SK-N-SH (cell line): ENCODE results near the gene CFAP43. TPM values are rescaled to one million over a fixed set of nuclear protein-coding genes. Genes with fewer than 3 reads are reported as not detected.

Source experiments
- CTCF ChIA-PET: fragments of 300-600, 350-600 bp; formaldehyde crosslinking; extraction: SDS; loops from one replicate; lab custom pipeline; 2021; lab: Yijun Ruan, JAX
- POLR2A ChIA-PET: fragments of 350-600 bp; sonication (Branson Sonifier 250); formaldehyde crosslinking; extraction: SDS; loops from one replicate; lab custom pipeline; 2020; ENCODE audit warnings: antibody characterized with exemption, inconsistent platforms; lab: Yijun Ruan, JAX
- DNase-seq: peaks from one replicate; pipeline ENCODE4 v3.0.0; 2012
- H2AFZ ChIP-seq: fragments of 200-600 bp; sonication (generic); 2 replicates; pipeline ENCODE4 v1.8.1; 2016; ENCODE audit warnings: antibody characterized with exemption, mild to moderate bottlenecking, low read depth
- H3F3A ChIP-seq: fragments of 200-600 bp; sonication (generic); replicated peaks from 2 replicates; pipeline ENCODE3; 2016; ENCODE audit warnings: antibody characterized with exemption, mild to moderate bottlenecking; ENCODE audit not compliant: insufficient read depth
- H3K27ac ChIP-seq, 2 experiments: fragments of 200-500 bp in 1 of 2; fragments of 200-600 bp in 1 of 2; sonication (Bioruptor generic) in 1 of 2; sonication (generic), shearing (Covaris generic) in 1 of 2; 2 replicates each; pipeline versions ENCODE4 v1.5.1 to v1.6.1; 2014 to 2016; ENCODE audit warnings: low read depth in 2 of 2, inconsistent platforms in 1 of 2, low read length in 1 of 2, mild to moderate bottlenecking in 1 of 2, mixed read lengths in 1 of 2
- H3K27me3 ChIP-seq: fragments of 200-600 bp; sonication (generic), shearing (Covaris generic); 2 replicates; pipeline ENCODE4 v1.6.1; 2016; ENCODE audit warnings: mixed run types; ENCODE audit not compliant: insufficient read depth
- H3K36me3 ChIP-seq, 2 experiments: fragments of 200-500 bp in 1 of 2; fragments of 200-600 bp in 1 of 2; sonication (Bioruptor generic) in 1 of 2; sonication (generic) in 1 of 2; replicated peaks in 1 of 2; 2 replicates each; pipeline versions ENCODE3 to v1.5.1; 2014 to 2016; ENCODE audit warnings: low read length in 1 of 2, mild to moderate bottlenecking in 1 of 2; ENCODE audit not compliant: insufficient read depth in 2 of 2, control insufficient read depth in 1 of 2
- H3K4me1 ChIP-seq, 2 experiments: fragments of 200-500 bp in 1 of 2; fragments of 200-600 bp in 1 of 2; sonication (Bioruptor generic) in 1 of 2; sonication (generic), shearing (Covaris generic) in 1 of 2; 2 replicates each; pipeline versions ENCODE4 v1.5.1 to v1.6.1; 2014 to 2016; ENCODE audit warnings: low read depth in 1 of 2, low read length in 1 of 2, mixed run types in 1 of 2; ENCODE audit not compliant: insufficient read depth in 2 of 2, control insufficient read depth in 1 of 2
- H3K4me2 ChIP-seq: fragments of 200-600 bp; sonication (generic), shearing (Covaris generic); 2 replicates; pipeline ENCODE4 v1.6.1; 2017; ENCODE audit warnings: mixed run types
- H3K4me3 ChIP-seq, 2 experiments: fragments of 200-500 bp in 1 of 2; fragments of 200-600 bp in 1 of 2; sonication (Bioruptor generic) in 1 of 2; sonication (generic), shearing (Covaris generic) in 1 of 2; 2 replicates each; pipeline versions ENCODE4 v1.5.1 to v1.8.1; 2014 to 2016; ENCODE audit warnings: low read depth in 2 of 2, inconsistent platforms in 1 of 2, low read length in 1 of 2, mild to moderate bottlenecking in 1 of 2, mixed read lengths in 1 of 2, moderate library complexity in 1 of 2
- H3K79me2 ChIP-seq: fragments of 200-600 bp; sonication (generic); 2 replicates; pipeline ENCODE4 v1.8.1; 2017; ENCODE audit warnings: mild to moderate bottlenecking; ENCODE audit not compliant: insufficient read depth
- H3K9ac ChIP-seq: fragments of 200-600 bp; sonication (generic); 2 replicates; pipeline ENCODE4 v1.6.1; 2017; ENCODE audit warnings: mixed run types
- H3K9me2 ChIP-seq: fragments of 200-600 bp; sonication (generic); 2 replicates; pipeline ENCODE4 v1.6.1; 2017; ENCODE audit warnings: mixed run types
- H3K9me3 ChIP-seq: fragments of 200-600 bp; sonication (generic); 2 replicates; pipeline ENCODE4 v1.6.1; 2017; ENCODE audit warnings: mixed run types, mild to moderate bottlenecking, moderate library complexity
- H4K20me1 ChIP-seq: fragments of 200-600 bp; sonication (generic); 2 replicates; pipeline ENCODE4 v1.6.1; 2017; ENCODE audit warnings: mild to moderate bottlenecking, mixed run types; ENCODE audit not compliant: insufficient read depth
- CHD2 ChIP-seq: fragments of 150-350 bp; IDR thresholded peaks from 2 replicates; pipeline ENCODE4 v1.6.1; 2018; ENCODE audit warnings: low read length; ENCODE audit not compliant: partially characterized antibody
- FOSL2 ChIP-seq: IDR thresholded peaks from 2 replicates; pipeline ENCODE4 v1.4.0; 2012; ENCODE audit warnings: low read depth, mild to moderate bottlenecking, moderate library complexity, borderline replicate concordance
- FOXJ3 ChIP-seq: sonication (generic); formaldehyde crosslinking; IDR thresholded peaks from 2 replicates; pipeline ENCODE4 v1.5.1; 2020; ENCODE audit warnings: mild to moderate bottlenecking, missing genetic modification reagents
- FOXM1 ChIP-seq: IDR thresholded peaks from 2 replicates; pipeline ENCODE4 v1.4.0; 2012; ENCODE audit warnings: low read depth, mild to moderate bottlenecking
- GABPA ChIP-seq: IDR thresholded peaks from 2 replicates; pipeline ENCODE4 v1.4.0; 2012; ENCODE audit warnings: low read depth, mild to moderate bottlenecking
- GATA2 ChIP-seq: sonication (generic); formaldehyde crosslinking; IDR thresholded peaks from 2 replicates; pipeline ENCODE4 v1.5.0; 2020; ENCODE audit warnings: mild to moderate bottlenecking, missing genetic modification reagents
- JUND ChIP-seq: IDR thresholded peaks from 2 replicates; pipeline ENCODE4 v1.4.0; 2012
- MAX ChIP-seq: IDR thresholded peaks from 2 replicates; pipeline ENCODE4 v1.4.0; 2012; ENCODE audit warnings: low read depth
- NRF1 ChIP-seq: IDR thresholded peaks from 2 replicates; pipeline ENCODE4 v1.6.1; 2012; ENCODE audit warnings: low read depth, mild to moderate bottlenecking, low read length
- REST ChIP-seq: IDR thresholded peaks from 2 replicates; pipeline ENCODE4 v1.6.1; 2012; ENCODE audit warnings: mild to moderate bottlenecking, low read depth, low read length, moderate library complexity
- RXRA ChIP-seq: IDR thresholded peaks from 2 replicates; pipeline ENCODE4 v1.4.0; 2012; ENCODE audit warnings: low read depth, mild to moderate bottlenecking, borderline replicate concordance
- SIN3A ChIP-seq: IDR thresholded peaks from 2 replicates; pipeline ENCODE4 v1.6.1; 2012; ENCODE audit warnings: low read depth, mild to moderate bottlenecking, low read length, moderate library complexity, borderline replicate concordance
- TAF1 ChIP-seq: IDR thresholded peaks from 2 replicates; pipeline ENCODE4 v1.6.1; 2012; ENCODE audit warnings: low read depth, mild to moderate bottlenecking, low read length, moderate library complexity, borderline replicate concordance
- TCF12 ChIP-seq: IDR thresholded peaks from 2 replicates; pipeline ENCODE4 v1.4.0; 2012
- USF1 ChIP-seq: IDR thresholded peaks from 2 replicates; pipeline ENCODE4 v1.4.0; 2012; ENCODE audit warnings: low read depth, borderline replicate concordance
- WGBS: methylation state at CpG from one replicate; pipeline ENCODE4 v1.1.6; 2017; ENCODE audit warnings: low lambda C conversion rate; 5-methylcytosine and 5-hydroxymethylcytosine counted together
- polyA plus RNA-seq, 3 experiments: library from polyadenylated mRNA; depleted of rRNA; stranded (reverse); fragments of >200 nt; gene quantifications; 2 replicates each; pipeline ENCODE4 v1.2.3, GENCODE V29; 2012

CFAP43 gene
- polyA plus RNA-seq, 1 of the 3 experiments (the other 2 are of a cell fraction) = 0.35 TPM

- TF ChIP-seq USF1 (no peak), FOXM1 (no peak), GATA2 (no peak), GABPA (no peak), JUND (no peak), NRF1 (no peak)
- TF ChIP-seq, all 33 proteins: peak for 0
Observed at GRCh38 chr10:104242545-104242944, 10.4 kb upstream of the CFAP43 start (continued).

GRCh38 chr10:104240078-104240477 is 7.9 kb upstream of the CFAP43 start:
- H4K20me1 ChIP-seq = no peaks in the 10 kb centered on the region
- 37% methylated on average over 2 of the region's 2 CpGs for WGBS
- ChIA-PET CTCF (no interaction called here), POLR2A (no interaction called here)
- H3K27me3 ChIP-seq = no peaks in the 10 kb centered on the region; the same call in 1 of the 2 replicates
- no peaks in the 10 kb centered on the region for H3K79me2 ChIP-seq
- H3K4me2 ChIP-seq = no peak overlapping the region
- TF ChIP-seq CHD2 = no peak
- no peak for TF ChIP-seq FOXM1
- no peak for TF ChIP-seq JUND
- TF ChIP-seq NRF1 = no peak
- no peak for TF ChIP-seq FOSL2
- no peak for TF ChIP-seq RXRA
- H3K9me3 ChIP-seq = no peaks in the 10 kb centered on the region
- DNase-seq = no peak
- H2AFZ ChIP-seq = no peak overlapping the region
- H3K4me1 ChIP-seq = no peaks in the 10 kb centered on the region
- H3K9me2 ChIP-seq = no peaks in the 10 kb centered on the region
- no peaks in the 10 kb centered on the region for H3F3A ChIP-seq
- H3K36me3 ChIP-seq = no peaks in the 10 kb centered on the region
- H3K27ac ChIP-seq = no peak overlapping the region
- H3K4me3 ChIP-seq = no peak overlapping the region
- no peak overlapping the region for H3K9ac ChIP-seq

GRCh38 chr10:104235801-104236200 is 3.6 kb upstream of the CFAP43 start:
- WGBS = 41% methylated on average over 3 of the region's 3 CpGs
- H4K20me1 ChIP-seq = no peaks in the 10 kb centered on the region
- H3K9me3 ChIP-seq = peaks cover 6% of the 10 kb centered on the region
- no peak for TF ChIP-seq FOXJ3 (CRISPR knock-in tag)
- no peak for TF ChIP-seq TAF1
- no peak for TF ChIP-seq TCF12
- no peak for TF ChIP-seq REST
- TF ChIP-seq MAX = no peak
- TF ChIP-seq SIN3A = no peak
- TF ChIP-seq, all 33 proteins: peak for 0
- Histone ChIP-seq H3K4me1 (peaks cover 0 to 5% of the 10 kb centered on the region in 2 experiments; a peak in 2 of 4 replicates), H3K36me3 (no peaks in the 10 kb centered on the region), H3K27me3 (no peaks in the 10 kb centered on the region; the same call in 1 of the 2 replicates), H3K9me2 (no peaks in the 10 kb centered on the region), H3K9ac (no peak overlapping the region), H3K4me3 (no peak overlapping the region), H3K27ac (no peak overlapping the region), H3F3A (peaks cover 4% of the 10 kb centered on the region), H2AFZ (no peak overlapping the region; the same call in 1 of the 2 replicates), H3K79me2 (no peaks in the 10 kb centered on the region), H3K4me2 (no peak overlapping the region)
- DNase-seq = no peak
- ChIA-PET CTCF (no interaction called here), POLR2A (no interaction called here)
